Adipose tissue (tissue), 3 donors: ENCODE results near the gene DLX3. TPM values are rescaled to one million over a fixed set of nuclear protein-coding genes. Genes with fewer than 3 reads are reported as not detected.

ENCODE experiments used
- H3K27ac ChIP-seq: one replicate; pipeline ENCODE4 v1.5.1; 2013; ENCODE audit warnings: low read depth, low read length
- WGBS, 3 donors: extraction: QIAGEN DNeasy Blood & Tissue Kit; methylation state at CpG; one replicate each; pipeline ENCODE4 v1.1.7; 2013; 5-methylcytosine and 5-hydroxymethylcytosine counted together
- polyA plus RNA-seq, 3 donors: library from polyadenylated mRNA; stranded (reverse); fragments of 200-250 nt; gene quantifications; one replicate each; pipeline ENCODE4 v1.2.3, GENCODE V29; 2013
- donor health status: healthy with polysubstance abuse.
- donor health status: Bipolar disorder and iron deficiency.
- donor health status: healthy.

DLX3 gene
- polyA plus RNA-seq, 3 donors: 0.10 to 0.79 (median 0.17) TPM

GRCh38 chr17:49996495-49997300 lies 1.7 kb upstream of the DLX3 start:
- H3K27ac ChIP-seq: no peak overlapping the region
- 1 to 2% (median 2%) methylated on average over 57 to 58 of the region's 58 CpGs for WGBS, 3 donors

GRCh38 chr17:49996121-49996494 lies 1.1 kb upstream of the DLX3 start:
- H3K27ac ChIP-seq: no peak overlapping the region
- WGBS, 3 donors: 41 to 46% (median 44%) methylated on average over 7 of the region's 7 CpGs

GRCh38 chr17:49994085-49995054 lies 654 bp downstream of the DLX3 start:
- WGBS, 3 donors: 5 to 7% (median 7%) methylated on average over 50 of the region's 50 CpGs
- no peak overlapping the region for H3K27ac ChIP-seq

GRCh38 chr17:49993423-49994060 lies 1.5 kb downstream of the DLX3 start:
- H3K27ac ChIP-seq: no peak overlapping the region
- 2 to 6% (median 3%) methylated on average over 52 to 77 of the region's 77 CpGs for WGBS, 3 donors

- 28 to 33% (median 29%) methylated on average over 23 of the region's 23 CpGs for WGBS, 3 donors
- H3K27ac ChIP-seq: no peak overlapping the region
Measured at GRCh38 chr17:49992933-49993422, 2.0 kb downstream of the DLX3 start.

- 83 to 86% (median 84%) methylated on average over 13 of the region's 13 CpGs for WGBS, 3 donors
- H3K27ac ChIP-seq: no peak overlapping the region
Measured at GRCh38 chr17:49992191-49992932, 2.7 kb downstream of the DLX3 start.

GRCh38 chr17:49991409-49991808 lies 3.6 kb downstream of the DLX3 start:
- 86 to 93% (median 86%) methylated on average over 14 of the region's 14 CpGs for WGBS, 3 donors
- H3K27ac ChIP-seq: no peak overlapping the region

- no peak overlapping the region for H3K27ac ChIP-seq
- WGBS, 3 donors: 86 to 87% (median 86%) methylated on average over 8 of the region's 8 CpGs
Measured at GRCh38 chr17:49990921-49991320, 4.1 kb downstream of the DLX3 start.

GRCh38 chr17:49990331-49990730 lies 4.7 kb downstream of the DLX3 start:
- no peak overlapping the region for H3K27ac ChIP-seq
- 34 to 63% (median 60%) methylated on average over 3 of the region's 3 CpGs for WGBS, 3 donors

GRCh38 chr17:49989518-49989880 lies 5.5 kb downstream of the DLX3 start:
- no peak overlapping the region for H3K27ac ChIP-seq
- 79 to 88% (median 81%) methylated on average over 4 of the region's 4 CpGs for WGBS, 3 donors

- no peak overlapping the region for H3K27ac ChIP-seq
- WGBS, 3 donors: 17 to 22% (median 18%) methylated on average over 16 to 17 of the region's 17 CpGs
Measured at GRCh38 chr17:49987681-49988441, 7.2 kb downstream of the DLX3 start.

GRCh38 chr17:49987290-49987585 lies 7.8 kb downstream of the DLX3 start:
- 37 to 60% (median 49%) methylated on average over 2 of the region's 2 CpGs for WGBS, 3 donors

GRCh38 chr17:49986396-49987289 lies 8.4 kb downstream of the DLX3 start:
- WGBS, 3 donors: 54 to 62% (median 56%) methylated on average over 6 of the region's 6 CpGs
- no peak overlapping the region for H3K27ac ChIP-seq

More at GRCh38 chr17:49987290-49987585, 7.8 kb downstream of the DLX3 start:
- H3K27ac ChIP-seq: no peak overlapping the region

GRCh38 chr17:49985310-49985990 lies 9.6 kb downstream of the DLX3 start:
- H3K27ac ChIP-seq: no peak overlapping the region
- 60 to 64% (median 61%) methylated on average over 3 of the region's 3 CpGs for WGBS, 3 donors

- 39 to 65% (median 48%) methylated on average over 2 of the region's 2 CpGs for WGBS, 3 donors
- H3K27ac ChIP-seq: no peak overlapping the region
Measured at GRCh38 chr17:49984776-49985175, 10.2 kb downstream of the DLX3 start.

GRCh38 chr17:49984283-49984682 lies 10.7 kb downstream of the DLX3 start:
- WGBS, 3 donors: 66 to 84% (median 83%) methylated on average over 3 of the region's 3 CpGs
- no peak overlapping the region for H3K27ac ChIP-seq
